Femur (tissue), 1 donor: ENCODE data around the gene U2AF2.

Experiments
- DNase-seq: peaks from one replicate; pipeline ENCODE4 v3.0.0-alpha.2; 2017

Gene U2AF2

DNA sequence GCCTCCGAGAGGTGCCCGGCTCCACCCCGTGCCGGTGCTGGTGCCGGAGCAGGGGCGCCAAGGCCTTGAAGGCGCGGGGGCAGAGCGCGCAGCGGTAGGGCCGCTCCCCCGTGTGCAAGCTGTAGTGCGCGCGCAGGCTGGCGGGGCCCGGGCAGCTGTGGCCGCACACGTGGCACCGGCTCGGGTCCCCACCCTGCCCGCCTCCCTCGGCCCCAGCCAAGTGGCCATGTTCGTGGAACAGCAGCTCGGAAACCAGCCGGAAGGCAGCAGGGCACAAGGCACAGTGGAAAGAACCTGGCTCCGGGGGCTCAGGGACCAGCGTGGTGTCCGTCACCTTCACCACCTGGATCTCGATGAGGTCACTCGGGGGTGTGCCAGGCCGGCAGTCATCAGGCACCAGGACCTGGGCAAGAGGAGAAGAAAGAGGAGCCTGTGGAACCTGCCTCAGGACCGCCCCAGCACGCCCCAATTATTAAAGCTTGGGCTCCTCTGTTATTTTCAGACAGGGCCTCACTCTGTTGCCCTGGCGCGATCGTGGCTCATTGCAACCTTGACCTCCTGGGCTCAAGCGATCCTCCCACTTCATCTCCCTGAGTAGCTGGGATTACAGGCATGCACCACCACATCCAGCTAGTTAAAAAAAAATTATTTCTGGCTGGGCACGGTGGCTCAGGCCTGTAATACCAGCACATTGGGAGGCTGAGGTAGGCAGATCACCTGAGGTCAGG is 32.4 kb upstream of the U2AF2 start:
- peak; percentile 32 for DNase-seq

DNA sequence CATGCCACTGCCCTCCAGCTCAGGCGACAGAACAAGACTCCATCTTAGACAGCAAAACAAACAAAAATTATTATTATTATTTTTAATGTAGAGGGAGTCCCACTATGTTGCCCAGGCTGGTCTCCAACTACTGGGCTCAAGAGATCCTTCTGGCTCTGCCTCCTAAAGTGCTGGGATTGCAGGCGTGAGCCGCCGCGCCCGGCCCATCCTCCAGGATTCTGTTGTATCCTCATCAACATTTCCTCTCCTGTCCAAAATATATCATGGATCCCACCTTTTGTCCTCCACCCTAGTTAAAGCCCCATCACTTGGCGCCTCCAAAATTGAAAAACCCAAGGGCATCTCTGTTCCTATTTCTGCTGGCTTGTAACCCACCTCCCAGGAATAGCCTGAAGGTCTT is 31.7 kb upstream of the U2AF2 start:
- no peak for DNase-seq

DNA sequence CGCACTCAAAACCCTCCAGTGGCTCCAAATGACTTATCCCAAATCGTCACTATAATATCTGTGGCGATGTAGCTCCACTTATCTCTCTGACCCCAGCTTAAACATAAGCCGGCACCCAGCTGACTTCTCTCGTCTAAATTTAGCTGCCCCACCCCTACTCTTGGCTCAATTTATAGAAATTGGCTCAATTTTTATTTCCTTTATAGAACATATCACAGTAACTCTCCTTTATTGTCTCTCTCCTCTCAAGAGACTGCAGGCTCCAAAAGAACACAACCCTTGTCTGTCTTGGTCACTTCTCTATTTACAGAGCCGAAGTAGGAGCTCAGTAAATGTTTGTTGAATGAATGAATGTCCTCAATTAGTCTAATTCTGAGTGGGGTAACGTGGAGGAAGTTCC is 31.3 kb upstream of the U2AF2 start:
- DNase-seq: no peak

DNA sequence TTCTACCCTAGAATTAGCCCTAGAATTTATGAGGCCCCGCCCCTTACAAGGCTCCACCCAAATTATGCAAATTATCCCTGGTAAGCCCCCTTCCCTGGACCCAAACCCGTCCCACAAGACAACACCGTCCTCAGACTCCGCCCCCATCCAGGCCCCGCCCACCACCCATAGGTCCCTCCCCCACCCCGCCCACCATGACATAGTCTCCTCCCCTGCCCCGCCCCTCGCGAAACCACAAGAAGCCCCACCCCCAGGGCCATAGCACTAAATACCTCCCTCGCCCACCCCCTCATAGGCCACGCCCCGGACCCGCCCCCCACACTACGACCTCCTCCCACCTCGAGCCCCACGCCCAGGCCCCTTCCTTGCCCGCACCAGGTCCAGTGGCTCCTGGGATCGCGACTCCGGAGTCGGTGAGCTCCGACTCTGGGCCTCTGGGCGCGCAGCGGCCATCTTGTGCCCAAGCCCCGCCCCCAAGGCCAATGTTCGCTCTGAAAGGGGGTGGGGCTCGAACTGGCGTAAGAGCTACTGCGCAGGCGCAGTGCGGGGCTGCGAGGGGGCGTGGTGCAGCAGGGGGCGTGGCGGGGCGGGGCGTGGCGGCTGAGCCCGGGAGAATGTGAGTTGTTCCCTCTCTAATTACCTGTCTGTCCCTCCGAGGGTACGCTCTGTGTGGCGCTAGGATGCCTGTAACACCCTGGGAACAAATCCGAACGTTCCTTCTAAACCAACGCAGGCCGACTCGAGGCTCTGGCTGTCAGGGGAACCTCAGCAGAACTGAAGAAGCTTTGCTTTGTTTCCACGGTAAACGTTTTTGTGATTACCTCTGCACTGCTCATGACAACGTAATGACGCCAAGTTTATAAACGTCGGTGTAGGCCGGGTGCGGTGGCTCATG is 30.5 kb upstream of the U2AF2 start, which contains the start of gene ZNF784:
ZNF784 (minus strand) TSS at position 458 of the 895 bp plus-strand sequence; CDS start at position 453, 5 bp downstream.
- DNase-seq: peak; percentile 95

GRCh38 chr19:55625004-55625326 is 29.9 kb upstream of the U2AF2 start:
- DNase-seq: no peak

- no peak for DNase-seq
Measured at GRCh38 chr19:55626350-55626749, 28.5 kb upstream of the U2AF2 start.

DNA sequence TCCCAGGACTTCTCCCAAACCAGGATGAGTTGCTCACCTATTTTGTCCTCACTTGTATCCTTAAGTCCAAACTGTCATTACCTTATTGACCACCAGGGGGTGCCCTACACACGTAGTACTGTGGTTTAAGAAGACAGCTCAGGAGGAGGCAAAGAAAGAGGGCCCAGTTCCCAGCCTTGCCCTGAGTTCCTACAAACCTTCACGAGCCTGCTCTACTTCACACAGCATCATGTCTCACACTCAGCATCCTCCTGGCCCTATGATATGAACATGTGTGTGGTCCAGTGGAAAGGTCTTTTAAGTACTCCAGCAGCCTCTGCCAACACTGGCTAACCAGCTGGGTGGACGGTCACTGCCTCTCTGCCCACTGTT is 22.4 kb upstream of the U2AF2 start:
- DNase-seq: peak; percentile 91

DNA sequence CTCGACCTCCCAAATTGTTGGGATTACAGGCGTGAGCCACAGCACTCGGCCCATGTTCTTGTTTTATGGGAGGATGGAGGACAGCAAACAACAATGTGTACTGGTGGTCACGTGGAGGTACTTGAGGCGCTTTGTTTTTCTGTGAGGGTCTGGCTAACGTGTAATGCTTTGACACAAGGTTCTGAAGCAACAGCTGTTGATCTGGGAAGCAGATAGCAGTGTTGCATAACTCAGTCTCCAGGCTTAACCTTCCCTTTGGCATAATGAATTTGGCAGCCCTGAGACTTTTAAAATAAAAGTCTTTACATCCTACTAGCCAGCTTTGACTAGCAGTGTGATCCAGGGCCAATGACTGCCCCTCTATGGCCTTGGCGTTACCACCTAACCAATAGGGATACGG is 21.0 kb upstream of the U2AF2 start:
- no peak for DNase-seq

DNA sequence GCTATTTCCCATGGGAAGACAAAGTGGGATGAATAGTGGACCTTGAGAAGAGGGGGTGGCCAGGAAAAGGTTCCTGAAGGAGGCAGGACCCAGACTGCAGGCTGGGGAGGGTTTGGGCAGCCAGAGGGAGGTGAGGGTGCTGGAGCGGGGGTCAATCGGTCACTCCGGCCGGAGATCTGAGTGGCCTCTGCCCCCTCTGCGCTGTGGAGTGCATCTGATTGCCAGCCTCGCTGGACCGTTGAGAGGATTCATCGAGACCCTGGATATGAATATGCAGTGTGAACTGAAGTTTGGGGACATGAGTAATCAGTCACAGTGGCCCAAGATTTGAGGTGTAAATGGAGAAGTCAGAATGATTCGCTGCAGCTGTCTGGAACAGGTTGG is 19.5 kb upstream of the U2AF2 start:
- no peak for DNase-seq

DNA sequence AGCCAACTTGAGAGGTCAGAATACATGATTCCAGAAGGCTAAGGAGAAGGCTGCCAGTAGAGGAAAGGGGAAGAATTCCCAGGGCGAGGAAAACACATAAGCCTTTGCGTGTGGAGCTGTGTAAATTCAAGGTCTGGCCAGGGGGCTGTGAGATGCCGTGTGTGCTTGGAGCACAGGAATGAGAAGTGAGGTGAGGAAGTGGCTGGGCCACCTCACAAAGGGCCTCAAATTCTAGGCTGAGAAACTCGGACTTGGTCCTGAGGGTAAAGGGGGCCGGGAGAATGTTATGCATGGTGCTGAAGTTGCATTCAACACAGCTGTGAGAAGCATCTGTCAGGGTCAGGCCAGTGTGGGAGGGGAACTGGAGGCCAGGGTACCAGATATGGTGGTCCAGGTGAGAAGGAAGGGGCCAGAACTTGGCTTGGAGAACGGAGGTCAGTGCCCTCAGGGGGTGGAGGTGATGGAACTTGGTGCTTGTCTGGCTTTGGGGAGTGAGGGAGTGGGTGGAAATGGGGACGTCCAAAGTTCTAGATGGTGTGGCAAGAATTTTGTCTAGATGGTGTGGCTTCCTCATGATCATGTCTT is 18.9 kb upstream of the U2AF2 start:
- no peak for DNase-seq

DNA sequence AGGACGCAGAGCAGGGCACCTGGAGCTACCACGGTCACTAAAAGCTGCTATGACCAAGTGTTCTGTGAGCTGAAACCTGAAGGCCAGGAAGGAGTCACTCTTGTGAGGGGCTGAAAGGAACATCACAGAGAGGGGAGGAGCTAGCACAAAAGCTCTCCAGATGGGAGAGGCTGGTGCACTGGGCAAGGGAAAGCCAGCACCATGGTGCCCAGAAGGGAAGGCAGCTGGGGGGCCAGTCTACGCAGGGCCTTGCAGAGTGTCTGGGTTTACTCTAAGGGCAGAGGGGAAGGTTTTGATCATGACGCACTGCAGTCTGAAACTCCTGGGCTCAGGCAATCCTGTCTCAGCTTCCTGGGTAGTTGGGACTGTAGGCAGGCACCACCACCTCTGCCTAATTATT is 18.1 kb upstream of the U2AF2 start:
- DNase-seq: no peak

GRCh38 chr19:55637534-55637933 is 17.3 kb upstream of the U2AF2 start:
- no peak for DNase-seq

- peak; percentile 45 for DNase-seq
Measured at GRCh38 chr19:55638864-55639359, 15.9 kb upstream of the U2AF2 start.

GRCh38 chr19:55640043-55640576 is 14.7 kb upstream of the U2AF2 start:
- peak; percentile 82 for DNase-seq

GRCh38 chr19:55640577-55641425 is 14.0 kb upstream of the U2AF2 start, which contains the start of gene ZNF580:
ZNF580 (plus strand) TSS chr19:55641002; CDS start chr19:55642509, 1,507 bp downstream.
- DNase-seq: peak; percentile 89

- peak; percentile 23 for DNase-seq
Measured at GRCh38 chr19:55641426-55642152, 13.2 kb upstream of the U2AF2 start.

DNA sequence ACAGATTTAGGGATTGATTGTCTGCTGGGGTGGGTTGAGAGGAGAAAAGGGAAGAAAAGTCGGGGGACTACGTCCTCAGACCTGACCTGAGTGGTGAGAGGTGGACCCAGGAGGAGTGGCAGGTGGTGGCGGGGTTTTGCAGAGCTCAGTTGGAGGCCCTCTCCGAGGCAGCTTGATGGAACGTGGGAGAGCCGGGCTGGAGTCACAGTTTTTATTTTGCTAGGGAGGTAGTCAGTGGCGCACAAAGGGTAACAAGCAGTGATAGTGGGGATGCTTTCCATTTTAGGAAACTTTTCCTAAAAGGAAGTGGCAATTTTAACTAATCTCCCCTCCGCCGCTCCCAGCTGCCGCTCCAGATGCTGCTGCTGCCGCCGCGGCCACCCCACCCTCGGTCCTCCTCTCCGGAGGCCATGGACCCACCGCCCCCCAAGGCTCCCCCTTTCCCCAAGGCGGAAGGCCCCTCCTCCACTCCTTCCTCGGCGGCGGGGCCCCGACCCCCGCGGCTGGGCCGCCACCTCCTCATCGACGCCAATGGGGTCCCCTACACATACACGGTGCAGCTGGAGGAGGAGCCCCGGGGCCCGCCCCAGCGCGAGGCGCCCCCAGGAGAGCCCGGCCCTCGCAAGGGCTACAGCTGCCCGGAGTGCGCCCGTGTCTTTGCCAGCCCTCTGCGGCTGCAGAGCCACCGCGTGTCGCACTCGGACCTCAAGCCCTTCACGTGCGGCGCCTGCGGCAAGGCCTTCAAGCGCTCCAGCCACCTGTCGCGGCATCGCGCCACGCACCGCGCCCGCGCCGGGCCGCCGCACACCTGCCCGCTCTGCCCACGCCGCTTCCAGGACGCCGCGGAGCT is 12.5 kb upstream of the U2AF2 start:
- peak; percentile 49 for DNase-seq

DNA sequence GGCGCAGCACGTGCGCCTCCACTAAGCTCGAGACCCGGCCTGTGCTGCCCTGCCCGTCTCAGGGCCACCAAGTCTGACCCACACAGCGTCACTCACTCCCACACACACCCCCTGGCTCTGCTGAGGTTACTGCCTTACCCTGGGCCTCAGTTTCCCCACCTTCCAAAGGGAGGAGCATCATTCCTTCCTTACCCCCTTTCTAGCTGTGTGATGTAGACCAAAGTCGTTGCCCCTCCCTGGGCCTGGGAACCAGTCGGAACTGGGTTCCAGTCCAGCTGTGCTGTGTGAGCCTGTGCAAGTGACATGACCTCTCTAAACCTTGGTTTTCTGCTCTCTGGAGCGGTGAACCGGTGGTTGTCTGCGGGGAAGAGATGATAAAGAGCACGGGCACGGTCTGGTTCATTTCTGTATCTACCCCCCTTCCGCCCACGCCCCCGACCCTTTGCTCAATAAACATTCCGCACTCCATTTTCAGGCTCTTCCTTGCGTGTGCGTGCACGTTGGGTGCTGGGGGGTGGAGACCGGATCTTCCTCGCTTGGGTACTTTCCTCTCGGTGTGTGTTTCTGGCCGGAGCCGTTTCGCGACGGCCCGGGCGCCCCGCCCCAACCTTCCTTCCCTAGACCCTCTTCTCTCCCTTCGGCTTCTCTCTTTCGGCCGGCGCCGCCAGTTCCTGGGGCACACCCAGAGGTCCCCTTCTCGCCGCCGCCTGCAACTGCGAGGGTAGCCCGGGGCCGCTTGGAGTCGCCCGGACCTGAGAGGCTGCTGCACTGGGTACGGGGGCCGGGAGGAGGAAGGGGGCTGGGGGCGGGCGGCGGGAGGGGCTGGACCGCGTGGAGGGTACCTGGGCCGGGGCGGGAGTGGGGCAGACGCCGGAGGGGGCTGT is 11.6 kb upstream of the U2AF2 start, which contains the start of gene ZNF581:
ZNF581 (plus strand) TSS at position 647 of the 884 bp plus-strand sequence. CDS start 923 bp downstream, outside the sequence.
- peak; percentile 84 for DNase-seq

- DNase-seq: no peak
Measured at GRCh38 chr19:55643887-55644176, 11.0 kb upstream of the U2AF2 start.
